ENCODE results near the gene IQSEC3.

GRCh38 chr12:204261-204678, 137.7 kb downstream of the IQSEC3 start:
- TF ChIP-seq EZH2 (IDR thresholded peaks at IDR 0.05; ENCODE audit: borderline replicate concordance, low read depth, low read length, poor library complexity, severe bottlenecking) (no peak), CTCF (conservative IDR thresholded peaks at IDR 0.05; ENCODE audit: low read depth, low read length) (no peak)

All from A673 (cell line).